A673 (cell line): ENCODE measurements around the gene BTF3. TPM values are rescaled to one million over a fixed set of nuclear protein-coding genes. Genes with fewer than 3 reads are reported as not detected.

ENCODE experiments used
- BruUV-seq: library from RNA; stranded (reverse); fragments of 400-500 nt; replicated peaks from 2 replicates; lab custom pipeline; 2021; lab: Mats Ljungman, UMichigan
- CTCF ChIA-PET: fragments of 300-600 bp; sonication (Branson Sonifier 250); formaldehyde crosslinking; loops from one replicate; lab custom pipeline; 2022; ENCODE audit warnings: antibody characterized with exemption; lab: Charles Lee
- POLR2A ChIA-PET: fragments of 300-600 bp; sonication (Branson Sonifier 250); formaldehyde crosslinking; loops from one replicate; lab custom pipeline; 2022; ENCODE audit warnings: antibody characterized with exemption; ENCODE audit not compliant: low non-redundant PET; lab: Charles Lee
- DNase-seq: peaks from one replicate; pipeline ENCODE4 v3.0.0-alpha.2; 2015; ENCODE audit warnings: low spot score
- H3K27ac ChIP-seq: fragments of 200-600 bp; sonication (generic); 2 replicates; pipeline ENCODE4 v1.5.1; 2016; ENCODE audit warnings: mixed run types, low read depth, mild to moderate bottlenecking, mixed read lengths, antibody characterized with exemption, low read length; ENCODE audit not compliant: poor library complexity, severe bottlenecking
- H3K27me3 ChIP-seq: fragments of 200-600 bp; sonication (generic); replicated peaks from 2 replicates; pipeline ENCODE4 v1.6.1; 2017; ENCODE audit warnings: mixed run types, low read depth, mild to moderate bottlenecking, mixed read lengths, antibody characterized with exemption, low read length; ENCODE audit not compliant: insufficient read depth, poor library complexity
- H3K36me3 ChIP-seq: fragments of 200-600 bp; sonication (generic); 2 replicates; pipeline ENCODE4 v1.6.1; 2016; ENCODE audit warnings: mixed run types, mild to moderate bottlenecking, mixed read lengths, antibody characterized with exemption, low read length; ENCODE audit not compliant: insufficient read depth, poor library complexity, severe bottlenecking
- H3K4me1 ChIP-seq: fragments of 200-600 bp; sonication (generic); 2 replicates; pipeline ENCODE4 v1.6.1; 2017; ENCODE audit warnings: mixed run types, mild to moderate bottlenecking, mixed read lengths, antibody characterized with exemption, low read length; ENCODE audit not compliant: insufficient read depth, poor library complexity, severe bottlenecking
- H3K4me3 ChIP-seq: fragments of 200-600 bp; sonication (generic); 2 replicates; pipeline ENCODE4 v1.5.1; 2016; ENCODE audit warnings: low read depth, mixed run types, mild to moderate bottlenecking, mixed read lengths, low read length; ENCODE audit not compliant: poor library complexity, severe bottlenecking
- H3K9me3 ChIP-seq: fragments of 200-600 bp; sonication (generic); 2 replicates; pipeline ENCODE4 v1.6.1; 2016; ENCODE audit warnings: mixed run types, low read depth, mild to moderate bottlenecking, mixed read lengths, antibody characterized with exemption, low read length; ENCODE audit not compliant: poor library complexity, severe bottlenecking
- CTCF ChIP-seq: fragments of 300-800, 200-600 bp; sonication (generic); conservative IDR thresholded peaks from 2 replicates; pipeline ENCODE4 v1.5.1; 2017; ENCODE audit warnings: low read depth, mild to moderate bottlenecking, antibody characterized with exemption, low read length, moderate library complexity, mixed read lengths
- EZH2 ChIP-seq: fragments of 200-600 bp; sonication (generic); IDR thresholded peaks from 2 replicates; pipeline ENCODE4 v1.6.1; 2017; ENCODE audit warnings: borderline replicate concordance, low read depth, mild to moderate bottlenecking, mixed read lengths, antibody characterized with exemption, low read length; ENCODE audit not compliant: poor library complexity, severe bottlenecking
- intact Hi-C: fragments of 100-400 bp; cut with micrococcal nuclease; formaldehyde crosslinking; loops from one replicate; pipeline ENCODE4 v1.10.0; 2022; ENCODE audit not compliant: unreplicated experiment
- total RNA-seq: library from RNA; stranded (reverse); gene quantifications from 2 replicates; pipeline ENCODE4 v1.2.3, GENCODE V29; 2021

The BTF3 gene
- total RNA-seq, 1 experiment from 2014 or later, result 729 TPM

GRCh38 chr5:73531356-73531755, 33.1 kb downstream of the BTF3 start:
- intact Hi-C loops, result no loop called here

GRCh38 chr5:73532195-73532594, 34.0 kb downstream of the BTF3 start:
- no peak overlapping the region for H3K4me3 ChIP-seq
- ChIA-PET CTCF (no interaction called here), POLR2A (no interaction called here)
- DNase-seq, result no peak
- H3K27ac ChIP-seq, result no peak overlapping the region
- BruUV-seq, result no TSS peak
- peaks cover 4% of the 10 kb centered on the region for H3K9me3 ChIP-seq
- no peaks in the 10 kb centered on the region for H3K4me1 ChIP-seq
- H3K27me3 ChIP-seq, result no peaks in the 10 kb centered on the region
- no peaks in the 10 kb centered on the region for H3K36me3 ChIP-seq
- TF ChIP-seq CTCF (no peak), EZH2 (no peak)
- intact Hi-C loops, result no loop called here

More at GRCh38 chr5:73531356-73531755, 33.1 kb downstream of the BTF3 start:
- ChIA-PET POLR2A (no interaction called here), CTCF (no interaction called here)
- Histone ChIP-seq H3K9me3 (peaks cover 4% of the 10 kb centered on the region), H3K4me1 (no peaks in the 10 kb centered on the region), H3K4me3 (no peak overlapping the region), H3K27ac (no peak overlapping the region), H3K27me3 (no peaks in the 10 kb centered on the region), H3K36me3 (no peaks in the 10 kb centered on the region)
- TF ChIP-seq CTCF (no peak), EZH2 (no peak)
- BruUV-seq, result no TSS peak
- no peak for DNase-seq

GRCh38 chr5:73534011-73534644, 35.9 kb downstream of the BTF3 start:
- no peaks in the 10 kb centered on the region for H3K4me1 ChIP-seq
- TF ChIP-seq EZH2 (no peak), CTCF (no peak)
- no TSS peak for BruUV-seq
- intact Hi-C loops, result no loop called here
- DNase-seq, result no peak
- ChIA-PET CTCF (no interaction called here), POLR2A (no interaction called here)
- no peak overlapping the region for H3K27ac ChIP-seq
- no peaks in the 10 kb centered on the region for H3K27me3 ChIP-seq
- H3K36me3 ChIP-seq, result no peaks in the 10 kb centered on the region
- peaks cover 4% of the 10 kb centered on the region for H3K9me3 ChIP-seq
- no peak overlapping the region for H3K4me3 ChIP-seq
